ENCODE measurements around the gene SH3TC1.

- TF ChIP-seq, protein P1, sequence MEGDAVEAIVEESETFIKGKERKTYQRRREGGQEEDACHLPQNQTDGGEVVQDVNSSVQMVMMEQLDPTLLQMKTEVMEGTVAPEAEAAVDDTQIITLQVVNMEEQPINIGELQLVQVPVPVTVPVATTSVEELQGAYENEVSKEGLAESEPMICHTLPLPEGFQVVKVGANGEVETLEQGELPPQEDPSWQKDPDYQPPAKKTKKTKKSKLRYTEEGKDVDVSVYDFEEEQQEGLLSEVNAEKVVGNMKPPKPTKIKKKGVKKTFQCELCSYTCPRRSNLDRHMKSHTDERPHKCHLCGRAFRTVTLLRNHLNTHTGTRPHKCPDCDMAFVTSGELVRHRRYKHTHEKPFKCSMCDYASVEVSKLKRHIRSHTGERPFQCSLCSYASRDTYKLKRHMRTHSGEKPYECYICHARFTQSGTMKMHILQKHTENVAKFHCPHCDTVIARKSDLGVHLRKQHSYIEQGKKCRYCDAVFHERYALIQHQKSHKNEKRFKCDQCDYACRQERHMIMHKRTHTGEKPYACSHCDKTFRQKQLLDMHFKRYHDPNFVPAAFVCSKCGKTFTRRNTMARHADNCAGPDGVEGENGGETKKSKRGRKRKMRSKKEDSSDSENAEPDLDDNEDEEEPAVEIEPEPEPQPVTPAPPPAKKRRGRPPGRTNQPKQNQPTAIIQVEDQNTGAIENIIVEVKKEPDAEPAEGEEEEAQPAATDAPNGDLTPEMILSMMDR (IDR thresholded peaks at IDR 0.05; ENCODE audit: low read depth, low read length), result no peak
- TF ChIP-seq MYC (IDR thresholded peaks at IDR 0.05; ENCODE audit: low read depth, low read length) (no peak), POLR2A (IDR thresholded peaks at IDR 0.05; ENCODE audit: extremely low read depth, insufficient read length) (no peak)
These were observed 3.3 kb downstream of the SH3TC1 start for GRCh38 chr4:8202108-8203051.
